DOHH2 (cell line): ENCODE measurements around the gene ACTA2.

Experiments
- H3F3A ChIP-seq: fragments of 200-600 bp; sonication (generic), shearing (Covaris generic); 2 replicates; pipeline ENCODE4 v1.6.0; 2016; ENCODE audit warnings: antibody characterized with exemption, mild to moderate bottlenecking; ENCODE audit not compliant: control insufficient read depth, insufficient read depth
- H3K27ac ChIP-seq: fragments of 200-600 bp; sonication (generic); 2 replicates; pipeline ENCODE4 v1.5.1; 2014; ENCODE audit warnings: low read depth, mild to moderate bottlenecking, low read length, moderate library complexity
- H3K27me3 ChIP-seq: fragments of 200-600 bp; sonication (generic); 2 replicates; pipeline ENCODE4 v1.6.1; 2014; ENCODE audit warnings: mild to moderate bottlenecking, low read length, mixed read lengths; ENCODE audit not compliant: control insufficient read depth
- H3K36me3 ChIP-seq: fragments of 200-600 bp; sonication (generic); 2 replicates; pipeline ENCODE4 v1.6.1; 2014; ENCODE audit warnings: mild to moderate bottlenecking, low read length, moderate library complexity, mixed read lengths; ENCODE audit not compliant: control insufficient read depth
- H3K4me1 ChIP-seq: fragments of 200-600 bp; sonication (generic); 2 replicates; pipeline ENCODE4 v1.6.1; 2014; ENCODE audit warnings: mild to moderate bottlenecking, low read length, mixed read lengths; ENCODE audit not compliant: control insufficient read depth
- H3K4me2 ChIP-seq: fragments of 200-600 bp; sonication (generic); 2 replicates; pipeline ENCODE4 v1.6.0; 2014; ENCODE audit warnings: mild to moderate bottlenecking, low read length, moderate library complexity
- H3K4me3 ChIP-seq: fragments of 200-600 bp; sonication (generic); 2 replicates; pipeline ENCODE4 v1.5.1; 2014; ENCODE audit warnings: mild to moderate bottlenecking, low read length, mixed read lengths
- H3K79me2 ChIP-seq: fragments of 200-600 bp; sonication (generic); 2 replicates; pipeline ENCODE4 v1.6.1; 2014; ENCODE audit warnings: mild to moderate bottlenecking, low read length, mixed read lengths; ENCODE audit not compliant: control insufficient read depth
- H3K9me2 ChIP-seq: fragments of 200-600 bp; sonication (generic); replicated peaks from 2 replicates; pipeline ENCODE4 v1.6.1; 2014; ENCODE audit warnings: mild to moderate bottlenecking, low read length, mixed read lengths; ENCODE audit not compliant: control insufficient read depth
- H3K9me3 ChIP-seq: fragments of 200-600 bp; sonication (generic); 2 replicates; pipeline ENCODE4 v1.6.1; 2014; ENCODE audit warnings: antibody characterized with exemption, low read length, mixed read lengths; ENCODE audit not compliant: control insufficient read depth, insufficient read depth
- H4K20me1 ChIP-seq: fragments of 200-600 bp; sonication (generic); 2 replicates; pipeline ENCODE4 v1.6.0; 2014; ENCODE audit warnings: low read depth, mild to moderate bottlenecking, antibody characterized with exemption, low read length, moderate library complexity; ENCODE audit not compliant: control insufficient read depth, insufficient read depth
- EZH2phosphoT487 ChIP-seq: fragments of 200-600 bp; sonication (generic); IDR thresholded peaks from 2 replicates; pipeline ENCODE4 v1.6.1; 2017; ENCODE audit warnings: borderline replicate concordance, mild to moderate bottlenecking, antibody characterized with exemption, low read length, moderate library complexity, mixed read lengths
- TF ChIP-seq, protein P1 (sequence below): fragments of 200-600 bp; sonication (generic); IDR thresholded peaks from one replicate; pipeline ENCODE4 v1.5.1; 2014; ENCODE audit warnings: antibody characterized with exemption, mild to moderate bottlenecking, low read depth, low read length; ENCODE audit not compliant: poor library complexity, severe bottlenecking

The ACTA2 gene

DNA sequence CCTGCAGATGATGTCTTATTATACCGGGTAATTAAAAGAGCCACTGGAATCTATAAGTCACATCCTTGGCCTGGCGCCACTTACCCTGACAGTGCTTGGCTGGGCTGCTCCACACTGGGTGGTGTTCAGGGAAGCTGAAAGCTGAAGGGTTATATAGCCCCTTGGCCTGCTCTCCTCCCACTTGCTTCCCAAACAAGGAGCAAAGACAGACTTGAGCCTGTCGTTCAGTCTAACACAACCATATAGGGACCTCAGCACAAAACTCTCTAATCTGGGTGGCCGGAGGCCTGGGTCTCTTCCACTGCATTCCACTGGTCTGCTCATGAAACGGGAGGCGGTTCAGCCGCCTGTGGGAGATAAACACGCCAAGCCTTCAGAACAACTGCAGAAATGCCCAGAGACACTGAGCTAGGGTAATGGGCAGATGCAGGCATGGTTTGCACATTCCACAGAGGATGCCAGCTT is at the start of gene ACTA2:
Gene ACTA2 (minus strand): TSS at position 127 of the 465 bp plus-strand sequence. CDS start 3,843 bp downstream, outside the sequence.
- H3K27ac ChIP-seq, result no peak within 1 kb of the TSS
- no peaks in the 10 kb centered on the region for H3K36me3 ChIP-seq
- H3K79me2 ChIP-seq, result no peaks in the 10 kb centered on the region
- no peak within 1 kb of the TSS for H3K4me3 ChIP-seq
- no peaks in the 10 kb centered on the region for H3K9me2 ChIP-seq
- H3K27me3 ChIP-seq, result no peaks in the 10 kb centered on the region
- H3K4me1 ChIP-seq, result no peaks in the 10 kb centered on the region
- no peaks in the 10 kb centered on the region for H4K20me1 ChIP-seq
- no peak for TF ChIP-seq EZH2phosphoT487
- TF ChIP-seq, protein P1, sequence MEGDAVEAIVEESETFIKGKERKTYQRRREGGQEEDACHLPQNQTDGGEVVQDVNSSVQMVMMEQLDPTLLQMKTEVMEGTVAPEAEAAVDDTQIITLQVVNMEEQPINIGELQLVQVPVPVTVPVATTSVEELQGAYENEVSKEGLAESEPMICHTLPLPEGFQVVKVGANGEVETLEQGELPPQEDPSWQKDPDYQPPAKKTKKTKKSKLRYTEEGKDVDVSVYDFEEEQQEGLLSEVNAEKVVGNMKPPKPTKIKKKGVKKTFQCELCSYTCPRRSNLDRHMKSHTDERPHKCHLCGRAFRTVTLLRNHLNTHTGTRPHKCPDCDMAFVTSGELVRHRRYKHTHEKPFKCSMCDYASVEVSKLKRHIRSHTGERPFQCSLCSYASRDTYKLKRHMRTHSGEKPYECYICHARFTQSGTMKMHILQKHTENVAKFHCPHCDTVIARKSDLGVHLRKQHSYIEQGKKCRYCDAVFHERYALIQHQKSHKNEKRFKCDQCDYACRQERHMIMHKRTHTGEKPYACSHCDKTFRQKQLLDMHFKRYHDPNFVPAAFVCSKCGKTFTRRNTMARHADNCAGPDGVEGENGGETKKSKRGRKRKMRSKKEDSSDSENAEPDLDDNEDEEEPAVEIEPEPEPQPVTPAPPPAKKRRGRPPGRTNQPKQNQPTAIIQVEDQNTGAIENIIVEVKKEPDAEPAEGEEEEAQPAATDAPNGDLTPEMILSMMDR, result no peak
- no peak within 1 kb of the TSS for H3K4me2 ChIP-seq
- no peaks in the 10 kb centered on the region for H3K9me3 ChIP-seq
- no peaks in the 10 kb centered on the region for H3F3A ChIP-seq

- no peaks in the 10 kb centered on the region for H3K9me2 ChIP-seq
- H3F3A ChIP-seq, result no peaks in the 10 kb centered on the region
- H3K4me1 ChIP-seq, result peaks cover 23% of the 10 kb centered on the region
- H3K9me3 ChIP-seq, result no peaks in the 10 kb centered on the region
- H3K4me3 ChIP-seq, result no peak overlapping the region
- no peaks in the 10 kb centered on the region for H4K20me1 ChIP-seq
- peaks cover 15% of the 10 kb centered on the region for H3K27me3 ChIP-seq
- no peak overlapping the region for H3K4me2 ChIP-seq
- no peaks in the 10 kb centered on the region for H3K36me3 ChIP-seq
- H3K27ac ChIP-seq, result no peak overlapping the region
- H3K79me2 ChIP-seq, result no peaks in the 10 kb centered on the region
- TF ChIP-seq EZH2phosphoT487, result no peak
- TF ChIP-seq, protein P1, result no peak
Observed at GRCh38 chr10:89001729-89002072, 49.1 kb upstream of the ACTA2 start.

GRCh38 chr10:89001024-89001728 is 48.6 kb upstream of the ACTA2 start:
- no peaks in the 10 kb centered on the region for H3K79me2 ChIP-seq
- no peak overlapping the region for H3K4me3 ChIP-seq
- H4K20me1 ChIP-seq, result no peaks in the 10 kb centered on the region
- H3F3A ChIP-seq, result no peaks in the 10 kb centered on the region
- H3K36me3 ChIP-seq, result no peaks in the 10 kb centered on the region
- TF ChIP-seq, protein P1, result no peak
- no peak for TF ChIP-seq EZH2phosphoT487
- no peak overlapping the region for H3K27ac ChIP-seq
- H3K9me2 ChIP-seq, result no peaks in the 10 kb centered on the region
- peaks cover 24% of the 10 kb centered on the region for H3K4me1 ChIP-seq
- H3K27me3 ChIP-seq, result peaks cover 15% of the 10 kb centered on the region
- H3K4me2 ChIP-seq, result no peak overlapping the region
- H3K9me3 ChIP-seq, result no peaks in the 10 kb centered on the region
